Body of pancreas (tissue), 4 donors: ENCODE measurements around the gene RARB. TPM values are rescaled to one million over a fixed set of nuclear protein-coding genes. Genes with fewer than 3 reads are reported as not detected.
A peak's percentile ranks its signal among the peaks of the same experiment; 100 is the strongest.

Source experiments
- ATAC-seq: fragments of 150-250 bp; one replicate; pipeline ENCODE4 v1.9.1; 2016
- DNase-seq, 4 donors: peaks; one replicate each; pipeline ENCODE4 v3.0.0-alpha.2; 2019
- H3K27ac ChIP-seq, 4 donors: fragments of 200-600 bp; sonication (generic); 1 replicate in 3 of 4; 2 replicates in 1 of 4; pipeline versions ENCODE4 v1.5.1 to v1.6.1; 2016 to 2019; ENCODE audit warnings: mild to moderate bottlenecking in 1 of 4, mixed read lengths in 1 of 4, moderate library complexity in 1 of 4
- H3K27me3 ChIP-seq, 2 donors: fragments of 200-600 bp; sonication (generic); one replicate each; pipeline ENCODE4 v1.6.0; 2016; ENCODE audit warnings: mild to moderate bottlenecking in 1 of 2
- H3K36me3 ChIP-seq, 2 donors: fragments of 200-600 bp; sonication (generic); replicated peaks in 1 of 2; 2 replicates each; pipeline ENCODE4 v1.5.1; 2016; ENCODE audit warnings: low read depth in 2 of 2; ENCODE audit not compliant: insufficient read depth in 1 of 2
- H3K4me1 ChIP-seq: fragments of 200-600 bp; sonication (generic); one replicate; pipeline ENCODE4 v1.6.0; 2016
- H3K4me3 ChIP-seq, 2 donors: fragments of 200-600 bp; sonication (generic); 1 replicate in 1 of 2; 2 replicates in 1 of 2; pipeline ENCODE4 v1.5.1; 2016 to 2019
- H3K9me3 ChIP-seq, 3 donors: fragments of 200-600 bp; sonication (generic); 1 replicate in 2 of 3; 2 replicates in 1 of 3; pipeline ENCODE4 v1.5.1; 2016
- POLR2A ChIP-seq, 3 donors: fragments of 450-650 bp; IDR thresholded peaks; one replicate each; pipeline ENCODE4 v1.6.1; 2016; ENCODE audit warnings: antibody characterized with exemption in 3 of 3, mild to moderate bottlenecking in 2 of 3
- WGBS, 2 donors: methylation state at CpG; one replicate each; pipeline ENCODE4 v1.1.5; 2017; 5-methylcytosine and 5-hydroxymethylcytosine counted together
- intact Hi-C: fragments of 100-400 bp; cut with DNase I; formaldehyde crosslinking; loops from one replicate; pipeline ENCODE4 v1.15.1; 2023
- total RNA-seq, 2 donors: library from RNA; depleted of rRNA; stranded (reverse); fragments of >200 nt; gene quantifications; one replicate each; pipeline ENCODE4 v1.1.0, GENCODE V29; 2016
- TF ChIP-seq, protein P1 (sequence below), 7 experiments: fragments of 450-650 bp in 4 of 7; fragments of 200-600 bp in 3 of 7; sonication (generic) in 3 of 7; IDR thresholded peaks; one replicate each; pipeline ENCODE4 v1.5.1; 2016 to 2019; ENCODE audit warnings: antibody characterized with exemption in 7 of 7

RARB gene
- total RNA-seq, 2 donors from 2014 or later, result 1.8 to 3.0 TPM

DNA sequence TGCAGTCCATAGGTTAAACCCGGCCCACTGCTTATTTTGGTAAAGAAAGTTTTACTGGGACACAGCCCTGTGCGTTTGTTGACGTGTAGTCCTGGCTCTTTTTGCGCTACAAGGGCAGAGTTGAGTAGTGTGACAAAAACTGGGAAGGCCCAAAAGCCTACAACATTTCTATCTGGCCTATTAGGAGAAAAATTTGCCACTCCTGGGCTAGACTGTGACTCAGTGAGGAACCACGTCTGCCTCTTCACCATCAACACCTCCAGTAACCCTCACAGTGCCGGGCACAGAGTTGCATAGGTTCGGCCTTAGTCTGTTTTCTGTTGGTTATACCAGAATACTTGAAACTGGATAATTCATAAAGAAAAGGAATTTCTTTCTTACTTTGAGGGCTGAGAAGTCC, 126.3 kb downstream of the RARB start:
- TF ChIP-seq POLR2A (IDR thresholded peaks at IDR 0.05), result no peak
- TF ChIP-seq, protein P1, sequence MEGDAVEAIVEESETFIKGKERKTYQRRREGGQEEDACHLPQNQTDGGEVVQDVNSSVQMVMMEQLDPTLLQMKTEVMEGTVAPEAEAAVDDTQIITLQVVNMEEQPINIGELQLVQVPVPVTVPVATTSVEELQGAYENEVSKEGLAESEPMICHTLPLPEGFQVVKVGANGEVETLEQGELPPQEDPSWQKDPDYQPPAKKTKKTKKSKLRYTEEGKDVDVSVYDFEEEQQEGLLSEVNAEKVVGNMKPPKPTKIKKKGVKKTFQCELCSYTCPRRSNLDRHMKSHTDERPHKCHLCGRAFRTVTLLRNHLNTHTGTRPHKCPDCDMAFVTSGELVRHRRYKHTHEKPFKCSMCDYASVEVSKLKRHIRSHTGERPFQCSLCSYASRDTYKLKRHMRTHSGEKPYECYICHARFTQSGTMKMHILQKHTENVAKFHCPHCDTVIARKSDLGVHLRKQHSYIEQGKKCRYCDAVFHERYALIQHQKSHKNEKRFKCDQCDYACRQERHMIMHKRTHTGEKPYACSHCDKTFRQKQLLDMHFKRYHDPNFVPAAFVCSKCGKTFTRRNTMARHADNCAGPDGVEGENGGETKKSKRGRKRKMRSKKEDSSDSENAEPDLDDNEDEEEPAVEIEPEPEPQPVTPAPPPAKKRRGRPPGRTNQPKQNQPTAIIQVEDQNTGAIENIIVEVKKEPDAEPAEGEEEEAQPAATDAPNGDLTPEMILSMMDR (IDR thresholded peaks at IDR 0.05), result no peak
- H3K27me3 ChIP-seq, result no peaks in the 10 kb centered on the region
- H3K36me3 ChIP-seq, result no peaks in the 10 kb centered on the region
- ATAC-seq, result no peak
- intact Hi-C loops, result no loop called here
- H3K4me1 ChIP-seq, result no peaks in the 10 kb centered on the region
- no peak for DNase-seq
- WGBS, 2 donors, result 86 to 89% methylated on average over 7 of the region's 7 CpGs
- H3K9me3 ChIP-seq, result no peaks in the 10 kb centered on the region
- no peak overlapping the region for H3K4me3 ChIP-seq
- H3K27ac ChIP-seq, result no peak overlapping the region

DNA sequence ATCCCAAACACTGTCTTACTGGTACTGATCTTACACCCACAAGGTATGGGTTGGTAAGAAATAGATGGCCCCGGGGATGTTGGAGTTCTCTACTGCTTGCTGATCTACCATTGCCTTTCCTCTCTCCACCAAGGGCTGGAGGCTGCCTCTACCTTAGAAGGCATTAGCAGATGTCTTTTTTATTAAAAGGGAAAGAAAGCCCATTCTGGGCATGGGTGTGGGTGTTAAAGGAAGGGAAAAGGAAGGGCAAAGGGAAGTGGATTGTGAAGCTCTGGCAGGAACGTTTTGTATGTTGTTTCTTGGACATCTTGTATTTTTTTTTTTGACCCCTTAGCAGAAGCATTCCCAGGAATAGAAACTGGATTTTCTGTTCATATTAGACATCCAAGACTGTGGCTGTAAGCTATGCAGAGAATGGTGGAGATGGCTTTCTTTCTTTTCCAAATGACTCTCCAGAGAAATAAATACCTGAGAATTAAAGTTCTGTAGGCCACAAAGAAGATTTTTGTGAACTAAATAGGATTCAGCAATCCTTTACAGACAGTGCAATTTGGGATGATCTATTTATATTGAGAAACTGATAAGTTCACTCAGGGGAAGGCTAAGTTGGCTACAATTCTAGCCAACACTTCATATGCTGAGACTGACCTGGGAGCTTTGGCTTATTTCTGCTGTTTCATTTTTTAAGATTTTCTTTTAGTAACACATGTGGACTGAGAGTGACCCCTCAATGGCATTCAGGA, 127.8 kb downstream of the RARB start:
- H3K4me3 ChIP-seq, result no peak overlapping the region
- H3K9me3 ChIP-seq, result no peaks in the 10 kb centered on the region
- TF ChIP-seq, protein P1 (IDR thresholded peaks at IDR 0.05), result no peak
- TF ChIP-seq POLR2A (IDR thresholded peaks at IDR 0.05), result no peak
- no peak for ATAC-seq
- no peak overlapping the region for H3K27ac ChIP-seq
- no peak for DNase-seq
- H3K4me1 ChIP-seq, result no peaks in the 10 kb centered on the region
- no peaks in the 10 kb centered on the region for H3K27me3 ChIP-seq
- H3K36me3 ChIP-seq, result no peaks in the 10 kb centered on the region
- WGBS, 2 donors, result 46 to 59% methylated on average over 2 of the region's 2 CpGs
- intact Hi-C loops, result no loop called here

DNA sequence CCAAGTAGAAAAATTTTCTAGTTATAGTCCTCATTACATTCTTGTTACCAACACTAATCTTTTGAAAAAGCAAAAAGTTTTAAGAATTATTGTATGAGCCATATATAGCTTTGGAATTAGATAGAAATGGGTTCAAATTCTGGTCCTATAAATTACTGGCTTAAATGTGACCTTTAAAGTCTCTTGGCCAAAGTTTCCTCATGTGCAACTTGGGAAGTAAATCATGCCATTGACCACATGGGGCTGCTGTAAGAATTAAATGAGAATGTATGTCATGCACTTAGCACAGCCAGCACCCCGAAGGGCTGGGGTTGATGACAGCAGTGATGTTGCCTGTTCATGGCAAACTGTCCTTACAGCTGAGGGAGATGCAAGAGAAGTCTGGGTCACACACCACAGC, 128.4 kb downstream of the RARB start:
- no peak overlapping the region for H3K4me3 ChIP-seq
- no peaks in the 10 kb centered on the region for H3K27me3 ChIP-seq
- no peaks in the 10 kb centered on the region for H3K36me3 ChIP-seq
- no peak overlapping the region for H3K27ac ChIP-seq
- ATAC-seq (no peak), DNase-seq (no peak)
- H3K9me3 ChIP-seq, result no peaks in the 10 kb centered on the region
- H3K4me1 ChIP-seq, result no peaks in the 10 kb centered on the region
- intact Hi-C loops, result no loop called here
- TF ChIP-seq, protein P1 (IDR thresholded peaks at IDR 0.05), result no peak
- no peak for TF ChIP-seq POLR2A (IDR thresholded peaks at IDR 0.05)
- 48 to 67% methylated on average over 1 of the region's 1 CpG for WGBS, 2 donors

GRCh38 chr3:25557694-25558093, 129.6 kb downstream of the RARB start:
- H3K27me3 ChIP-seq, result no peaks in the 10 kb centered on the region
- 59 to 74% methylated on average over 3 of the region's 3 CpGs for WGBS, 2 donors
- no peak overlapping the region for H3K4me3 ChIP-seq
- TF ChIP-seq, protein P1 (IDR thresholded peaks at IDR 0.05), result no peak
- no peak for TF ChIP-seq POLR2A (IDR thresholded peaks at IDR 0.05)
- DNase-seq, result no peak
- intact Hi-C loops, result no loop called here
- H3K36me3 ChIP-seq, result no peaks in the 10 kb centered on the region
- H3K4me1 ChIP-seq, result no peaks in the 10 kb centered on the region
- no peak overlapping the region for H3K27ac ChIP-seq
- H3K9me3 ChIP-seq, result no peaks in the 10 kb centered on the region
- ATAC-seq, result no peak

DNA sequence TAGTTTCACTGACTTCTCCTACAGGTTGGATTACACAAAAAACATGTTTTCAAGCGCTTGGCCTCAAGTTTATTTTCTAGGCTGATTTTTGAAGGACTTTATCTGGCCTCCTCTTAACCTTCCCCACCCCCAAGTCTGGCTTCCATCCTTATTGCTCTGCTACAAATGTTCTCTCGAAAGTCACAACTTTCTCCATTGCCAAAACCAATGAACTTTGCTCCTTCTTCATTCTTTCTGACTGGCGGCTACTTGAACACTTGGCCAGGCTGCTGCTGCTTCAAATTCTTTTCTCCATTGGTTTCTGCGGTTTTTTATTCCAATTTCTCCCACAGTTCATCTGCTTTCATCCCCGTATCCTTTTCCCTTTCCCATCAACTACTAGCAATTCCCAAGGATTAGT, 130.1 kb downstream of the RARB start:
- DNase-seq (peak in 1 of 4 donors; percentile 6), ATAC-seq (no peak)
- Histone ChIP-seq H3K9me3 (no peaks in the 10 kb centered on the region), H3K36me3 (no peaks in the 10 kb centered on the region), H3K4me1 (no peaks in the 10 kb centered on the region), H3K27ac (no peak overlapping the region), H3K27me3 (no peaks in the 10 kb centered on the region), H3K4me3 (no peak overlapping the region)
- TF ChIP-seq, protein P1 (IDR thresholded peaks at IDR 0.05), result no peak
- TF ChIP-seq POLR2A (IDR thresholded peaks at IDR 0.05), result no peak
- 53 to 62% methylated on average over 5 of the region's 5 CpGs for WGBS, 2 donors
- intact Hi-C loops, result no loop called here
